ENCODE data around the gene SFPQ.

DNA sequence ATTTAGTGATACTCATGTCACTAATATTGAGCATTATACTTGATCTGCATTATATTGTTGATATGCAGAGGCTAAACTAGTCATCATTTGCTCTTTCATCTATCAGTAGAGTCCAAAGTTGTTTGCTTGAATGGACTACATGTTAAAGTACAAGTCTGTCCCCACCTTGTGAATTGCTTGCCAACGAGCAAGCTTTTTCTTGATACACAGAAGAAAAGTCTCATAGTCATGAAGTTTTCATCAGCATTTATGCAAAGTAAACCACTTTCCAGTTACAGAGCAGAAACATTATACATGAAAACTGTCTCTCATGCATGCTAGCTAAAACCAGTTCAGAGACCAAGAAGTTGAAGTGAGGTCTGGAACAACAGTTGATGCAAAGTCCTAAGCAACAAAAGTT is 13.0 kb downstream of the SFPQ start:
- TF ChIP-seq, protein P1, sequence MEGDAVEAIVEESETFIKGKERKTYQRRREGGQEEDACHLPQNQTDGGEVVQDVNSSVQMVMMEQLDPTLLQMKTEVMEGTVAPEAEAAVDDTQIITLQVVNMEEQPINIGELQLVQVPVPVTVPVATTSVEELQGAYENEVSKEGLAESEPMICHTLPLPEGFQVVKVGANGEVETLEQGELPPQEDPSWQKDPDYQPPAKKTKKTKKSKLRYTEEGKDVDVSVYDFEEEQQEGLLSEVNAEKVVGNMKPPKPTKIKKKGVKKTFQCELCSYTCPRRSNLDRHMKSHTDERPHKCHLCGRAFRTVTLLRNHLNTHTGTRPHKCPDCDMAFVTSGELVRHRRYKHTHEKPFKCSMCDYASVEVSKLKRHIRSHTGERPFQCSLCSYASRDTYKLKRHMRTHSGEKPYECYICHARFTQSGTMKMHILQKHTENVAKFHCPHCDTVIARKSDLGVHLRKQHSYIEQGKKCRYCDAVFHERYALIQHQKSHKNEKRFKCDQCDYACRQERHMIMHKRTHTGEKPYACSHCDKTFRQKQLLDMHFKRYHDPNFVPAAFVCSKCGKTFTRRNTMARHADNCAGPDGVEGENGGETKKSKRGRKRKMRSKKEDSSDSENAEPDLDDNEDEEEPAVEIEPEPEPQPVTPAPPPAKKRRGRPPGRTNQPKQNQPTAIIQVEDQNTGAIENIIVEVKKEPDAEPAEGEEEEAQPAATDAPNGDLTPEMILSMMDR (IDR thresholded peaks at IDR 0.05): no peak
- no peak for TF ChIP-seq POLR2A (IDR thresholded peaks at IDR 0.05)

Measured in testis (tissue), 2 donors.